Measurements from ENCODE around the gene TENT5A.

The TENT5A gene

DNA sequence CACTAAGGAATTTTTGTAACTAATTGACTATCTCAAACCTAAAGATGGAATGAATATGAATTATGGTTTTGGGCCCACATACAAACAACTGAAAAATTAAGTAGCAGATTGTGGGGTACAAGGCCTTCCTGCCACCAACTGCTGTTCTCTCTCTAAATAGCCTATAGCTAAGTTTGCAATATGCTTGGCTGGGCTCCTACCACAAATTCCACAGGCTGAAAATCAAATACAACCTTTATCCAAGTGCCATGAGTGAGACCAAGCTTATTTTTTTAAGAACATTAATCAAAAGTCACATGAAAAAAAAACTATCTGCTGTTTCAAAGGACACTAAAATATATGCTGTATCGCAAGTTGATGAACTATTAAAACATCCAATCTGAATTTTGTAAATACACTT, 52.1 kb downstream of the TENT5A start:
- no peak for DNase-seq

GRCh38 chr6:81697559-81697958, 54.9 kb downstream of the TENT5A start:
- no peak for DNase-seq

GRCh38 chr6:81696524-81696923, 56.0 kb downstream of the TENT5A start:
- DNase-seq, result no peak
